MM.1S (cell line): Measurements from ENCODE around the gene NMD3.

Experiments used
- EZH2 ChIP-seq: fragments of 300-600 bp; sonication (generic); optimal IDR thresholded peaks from 2 replicates; pipeline ENCODE3; 2017; ENCODE audit warnings: low read depth, mild to moderate bottlenecking, antibody characterized with exemption, low read length, mixed read lengths
- EZH2phosphoT487 ChIP-seq: fragments of 300-600 bp; sonication (generic); IDR thresholded peaks from 2 replicates; pipeline ENCODE4 v1.6.1; 2018; ENCODE audit warnings: antibody characterized with exemption, low read length
- TF ChIP-seq, protein P1 (sequence below): fragments of 300-600 bp; sonication (generic); IDR thresholded peaks from 2 replicates; pipeline ENCODE4 v1.5.1; 2016; ENCODE audit warnings: antibody characterized with exemption, low read length, mixed read lengths

DNA sequence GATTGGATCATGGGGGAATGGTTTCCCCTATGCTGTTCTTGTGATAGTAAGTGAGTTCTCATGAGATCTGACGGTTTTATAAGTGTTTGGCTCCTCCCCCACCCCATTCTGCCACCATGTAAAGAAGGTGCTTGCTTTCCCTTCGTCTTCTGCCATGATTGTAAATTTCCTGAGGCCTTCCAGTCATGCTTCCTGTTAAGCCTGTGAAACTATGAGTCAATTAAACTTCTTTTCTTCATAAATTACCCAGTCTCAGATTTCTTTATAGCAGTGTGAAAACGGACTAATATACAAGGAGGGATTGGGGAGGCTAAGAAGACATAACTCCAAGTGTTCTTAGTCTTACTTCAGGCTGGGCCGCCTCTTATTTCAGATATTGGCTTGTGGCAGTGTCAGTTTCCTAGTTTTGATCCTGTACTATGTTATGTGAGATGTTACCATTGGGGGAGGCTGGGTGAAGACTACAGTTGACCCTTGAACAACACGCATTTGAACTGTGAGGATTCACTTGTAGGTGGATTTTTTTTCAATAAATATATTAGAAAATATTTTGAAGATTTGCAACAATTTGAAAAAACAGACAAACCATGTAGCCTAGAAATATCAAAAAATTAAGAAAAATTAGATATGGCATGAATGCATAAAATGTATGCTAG, 44.9 kb downstream of the NMD3 start:
- TF ChIP-seq, protein P1, sequence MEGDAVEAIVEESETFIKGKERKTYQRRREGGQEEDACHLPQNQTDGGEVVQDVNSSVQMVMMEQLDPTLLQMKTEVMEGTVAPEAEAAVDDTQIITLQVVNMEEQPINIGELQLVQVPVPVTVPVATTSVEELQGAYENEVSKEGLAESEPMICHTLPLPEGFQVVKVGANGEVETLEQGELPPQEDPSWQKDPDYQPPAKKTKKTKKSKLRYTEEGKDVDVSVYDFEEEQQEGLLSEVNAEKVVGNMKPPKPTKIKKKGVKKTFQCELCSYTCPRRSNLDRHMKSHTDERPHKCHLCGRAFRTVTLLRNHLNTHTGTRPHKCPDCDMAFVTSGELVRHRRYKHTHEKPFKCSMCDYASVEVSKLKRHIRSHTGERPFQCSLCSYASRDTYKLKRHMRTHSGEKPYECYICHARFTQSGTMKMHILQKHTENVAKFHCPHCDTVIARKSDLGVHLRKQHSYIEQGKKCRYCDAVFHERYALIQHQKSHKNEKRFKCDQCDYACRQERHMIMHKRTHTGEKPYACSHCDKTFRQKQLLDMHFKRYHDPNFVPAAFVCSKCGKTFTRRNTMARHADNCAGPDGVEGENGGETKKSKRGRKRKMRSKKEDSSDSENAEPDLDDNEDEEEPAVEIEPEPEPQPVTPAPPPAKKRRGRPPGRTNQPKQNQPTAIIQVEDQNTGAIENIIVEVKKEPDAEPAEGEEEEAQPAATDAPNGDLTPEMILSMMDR: no peak
- no peak for TF ChIP-seq EZH2phosphoT487
- TF ChIP-seq EZH2: no peak
